Keratinocyte (primary cell): Measurements from ENCODE around the gene MTMR11. TPM values are rescaled to one million over a fixed set of nuclear protein-coding genes. Genes with fewer than 3 reads are reported as not detected.

Source experiments
- DNase-seq: peaks from one replicate; pipeline ENCODE4 v3.0.0-alpha.2; 2011; ENCODE audit warnings: low read depth, missing footprints, low spot score
- FAIRE-seq: peaks from 2 replicates; lab custom pipeline; 2011; peaks lifted over from hg19 to GRCh38; lab: Jason Lieb, UNC
- H2AFZ ChIP-seq: 2 replicates; pipeline ENCODE4 v1.6.0; 2012; ENCODE audit warnings: low read length, control low read depth, inconsistent platforms; ENCODE audit not compliant: control insufficient read depth
- H3K27ac ChIP-seq: 2 replicates; pipeline ENCODE4 v1.5.1; 2011; ENCODE audit warnings: low read length; ENCODE audit not compliant: control insufficient read depth, insufficient read depth
- H3K27me3 ChIP-seq: 3 replicates; pipeline ENCODE4 v1.6.0; 2011; ENCODE audit warnings: low read length; ENCODE audit not compliant: control insufficient read depth, insufficient read depth; ENCODE audit errors: extremely low read depth
- H3K36me3 ChIP-seq, 2 experiments: 2 replicates in 1 of 2; 3 replicates in 1 of 2; pipeline ENCODE4 v1.5.1; 2011; ENCODE audit warnings: low read length in 2 of 2, mild to moderate bottlenecking in 1 of 2; ENCODE audit not compliant: control insufficient read depth in 2 of 2, insufficient read depth in 2 of 2; ENCODE audit errors: extremely low read depth in 1 of 2
- H3K4me1 ChIP-seq: 3 replicates; pipeline ENCODE4 v1.5.1; 2011; ENCODE audit warnings: low read length; ENCODE audit not compliant: control insufficient read depth, insufficient read depth; ENCODE audit errors: extremely low read depth
- H3K4me2 ChIP-seq: 3 replicates; pipeline ENCODE4 v1.6.0; 2011; ENCODE audit warnings: low read depth, low read length; ENCODE audit not compliant: control insufficient read depth, insufficient read depth; ENCODE audit errors: extremely low read depth
- H3K4me3 ChIP-seq, 3 experiments: fragments of 200-600 bp in 1 of 3; sonication (generic) in 1 of 3; 2 replicates in 2 of 3; 3 replicates in 1 of 3; pipeline ENCODE4 v1.5.1; 2011 to 2016; ENCODE audit warnings: low read length in 3 of 3, mild to moderate bottlenecking in 3 of 3, control low read depth in 2 of 3, inconsistent platforms in 1 of 3, low read depth in 1 of 3, mixed read lengths in 1 of 3, mixed run types in 1 of 3, moderate library complexity in 1 of 3; ENCODE audit not compliant: control insufficient read depth in 2 of 3, insufficient read depth in 2 of 3; ENCODE audit errors: extremely low read depth in 1 of 3
- H3K79me2 ChIP-seq: 2 replicates; pipeline ENCODE4 v1.6.0; 2012; ENCODE audit warnings: low read length; ENCODE audit not compliant: control insufficient read depth, insufficient read depth
- H3K9ac ChIP-seq: 3 replicates; pipeline ENCODE4 v1.6.0; 2011; ENCODE audit warnings: low read length; ENCODE audit not compliant: control insufficient read depth, insufficient read depth; ENCODE audit errors: extremely low read depth
- H3K9me1 ChIP-seq: 3 replicates; pipeline ENCODE4 v1.6.0; 2011; ENCODE audit warnings: low read length; ENCODE audit not compliant: control insufficient read depth, insufficient read depth; ENCODE audit errors: extremely low read depth
- H3K9me3 ChIP-seq: 2 replicates; pipeline ENCODE4 v1.5.1; 2012; ENCODE audit warnings: low read depth, low read length; ENCODE audit not compliant: control insufficient read depth
- H4K20me1 ChIP-seq: 3 replicates; pipeline ENCODE4 v1.6.0; 2011; ENCODE audit warnings: low read length; ENCODE audit not compliant: control insufficient read depth, insufficient read depth; ENCODE audit errors: extremely low read depth
- CTCF ChIP-seq, 3 experiments: IDR thresholded peaks in 1 of 3; conservative IDR thresholded peaks in 1 of 3; optimal IDR thresholded peaks in 1 of 3; 2 replicates in 2 of 3; 3 replicates in 1 of 3; pipeline versions ENCODE3 to v1.5.1; 2011; ENCODE audit warnings: low read length in 3 of 3, mild to moderate bottlenecking in 3 of 3, moderate library complexity in 2 of 3, control low read depth in 1 of 3, inconsistent platforms in 1 of 3; ENCODE audit not compliant: insufficient read depth in 2 of 3; ENCODE audit errors: extremely low read depth in 1 of 3
- EZH2 ChIP-seq: IDR thresholded peaks from one replicate; pipeline ENCODE4 v1.6.1; 2012; ENCODE audit warnings: inconsistent platforms, mild to moderate bottlenecking, low read length, moderate library complexity
- dilution Hi-C: fragments of 300-500 bp; cut with MboI; formaldehyde crosslinking; loops from one replicate; pipeline ENCODE4 v1.7.0; 2020; ENCODE audit warnings: low sequenced_read_pairs; ENCODE audit not compliant: extremely low pct_ligation_motif_present
- polyA plus RNA-seq, 5 experiments: library from polyadenylated mRNA; depleted of rRNA in 3 of 5; stranded (reverse) in 3 of 5; stranded (forward) in 1 of 5; unstranded in 1 of 5; fragments of >200 nt; gene quantifications; 1 replicate in 1 of 5; 2 replicates in 3 of 5; 3 replicates in 1 of 5; pipeline versions ENCODE4 v1.2.1 to v1.2.3, GENCODE V29; 2011 to 2012; ENCODE audit warnings: missing spikeins in 2 of 5, low read depth in 1 of 5, low replicate concordance in 1 of 5

The MTMR11 gene
- polyA plus RNA-seq, 1 donor (not counting 4 experiments of a cell fraction or from before 2014, with no cell fraction given): 11.8 TPM

DNA sequence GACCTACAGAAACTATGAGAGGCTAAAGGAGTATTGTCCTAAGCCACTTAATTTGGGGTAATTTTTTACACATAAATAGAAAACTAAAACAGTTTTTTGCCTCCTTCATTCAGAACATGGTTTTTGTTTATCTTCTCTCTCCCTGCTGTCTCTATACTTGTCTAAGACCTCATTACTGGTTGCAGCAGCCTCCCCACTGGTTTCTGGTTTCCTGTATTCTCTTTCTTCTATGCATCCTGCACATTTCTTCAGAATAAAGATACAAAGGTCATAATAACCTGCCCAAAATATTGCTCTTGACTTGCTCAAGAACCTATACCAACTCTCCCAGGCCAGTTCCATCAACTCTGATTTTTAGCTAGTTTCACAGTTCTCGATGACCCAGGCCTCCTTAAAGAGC is 57.1 kb downstream of the MTMR11 start:
- H3K79me2 ChIP-seq: no peaks in the 10 kb centered on the region
- H3K9me3 ChIP-seq: no peaks in the 10 kb centered on the region
- no peak for DNase-seq
- H3K4me2 ChIP-seq: no peak overlapping the region
- no peak for FAIRE-seq
- no peak for TF ChIP-seq CTCF (optimal IDR thresholded peaks at IDR 0.05 in 1 of 3, IDR thresholded peaks at IDR 0.05 in 1 of 3, conservative IDR thresholded peaks at IDR 0.05 in 1 of 3; ENCODE audit: extremely low read depth in 1 of 3, insufficient read depth in 2 of 3, low read length in 3 of 3)
- TF ChIP-seq EZH2: no peak
- H3K27ac ChIP-seq: no peak overlapping the region
- H2AFZ ChIP-seq: no peak overlapping the region
- no peaks in the 10 kb centered on the region for H4K20me1 ChIP-seq
- H3K9ac ChIP-seq: no peak overlapping the region
- H3K4me3 ChIP-seq: no peak overlapping the region
- H3K27me3 ChIP-seq: no peaks in the 10 kb centered on the region
- dilution Hi-C loops: no loop called here
- H3K9me1 ChIP-seq: no peaks in the 10 kb centered on the region
- peaks cover 1% of the 10 kb centered on the region for H3K4me1 ChIP-seq
- no peaks in the 10 kb centered on the region for H3K36me3 ChIP-seq

Other genes starting within 250 kb of the MTMR11 start
- gene FCGR1A, start 154.2 kb downstream of the MTMR11 start, polyA plus RNA-seq: not detected in 3 replicates
- 9.5 to 15.4 TPM (median 13.8 TPM) in 3 replicates for gene BOLA1, start 37.3 kb downstream of the MTMR11 start, polyA plus RNA-seq
- gene SV2A, start 19.0 kb downstream of the MTMR11 start, polyA plus RNA-seq: 0.10 to 0.71 TPM (median 0.28 TPM) in 3 replicates
- 16.9 to 59.9 TPM (median 35.4 TPM) in 3 replicates for gene SF3B4, start 9.1 kb downstream of the MTMR11 start, polyA plus RNA-seq
- 6.5 to 8.9 TPM (median 8.7 TPM) in 3 replicates for gene OTUD7B, start 73.8 kb upstream of the MTMR11 start, polyA plus RNA-seq
- gene VPS45, start 130.9 kb upstream of the MTMR11 start, polyA plus RNA-seq: 24.5 to 40.0 TPM (median 34.3 TPM) in 3 replicates
- 2.2 to 3.3 TPM (median 2.7 TPM) in 3 replicates for gene PLEKHO1, start 213.0 kb upstream of the MTMR11 start, polyA plus RNA-seq